ENCODE measurements around the gene ARMC10.

The ARMC10 gene

GRCh38 chr7:103132995-103133688, 58.2 kb downstream of the ARMC10 start:
- no peak for TF ChIP-seq CTCF (IDR thresholded peaks at IDR 0.05; ENCODE audit: unreplicated experiment in 3 of 3)
- H3K4me3 Mint-ChIP-seq: no peak overlapping the region
- peaks cover 34% of the 10 kb centered on the region for H3K4me1 Mint-ChIP-seq
- H3K9me3 Mint-ChIP-seq: no peaks in the 10 kb centered on the region
- no peaks in the 10 kb centered on the region for H3K27me3 Mint-ChIP-seq (ENCODE audit: low read depth)
- H3K36me3 Mint-ChIP-seq (ENCODE audit: low read depth): peaks cover 8% of the 10 kb centered on the region
- H3K27ac Mint-ChIP-seq: peak overlapping the region; percentile 7 to 73 (median 68)

DNA sequence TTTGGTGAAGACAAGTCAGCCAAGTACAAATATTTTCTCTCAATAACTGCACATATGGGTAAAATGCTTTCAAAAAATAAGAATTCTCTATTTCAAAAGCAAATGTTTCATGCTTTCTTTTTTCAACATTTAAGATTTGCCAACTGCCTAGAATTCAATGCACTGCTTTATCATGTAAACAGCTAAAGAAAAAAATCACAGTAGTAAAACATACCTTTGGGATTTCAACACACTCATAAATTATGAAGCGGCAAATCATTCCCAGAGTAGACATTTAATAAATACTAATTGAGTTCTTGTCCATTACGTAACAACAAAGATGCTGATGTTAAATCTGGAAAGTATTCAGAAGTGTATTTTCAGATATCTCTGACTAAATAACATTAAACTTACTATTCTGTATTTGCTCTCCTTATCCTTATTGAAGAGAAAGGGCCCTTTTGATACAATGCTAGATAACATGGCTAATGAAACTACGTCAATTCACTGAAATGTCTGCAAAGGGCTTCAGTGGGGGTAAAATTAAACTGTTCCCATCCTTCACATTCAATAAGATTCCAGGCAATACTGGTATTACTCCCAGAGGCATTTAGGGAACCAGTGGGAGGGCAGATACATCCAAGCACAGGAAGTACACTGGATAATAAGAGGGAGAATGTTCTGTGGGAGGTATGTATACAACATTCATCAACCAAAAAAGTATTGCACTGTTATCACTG, 60.1 kb downstream of the ARMC10 start:
- H3K4me3 Mint-ChIP-seq: peak overlapping the region in 2 of 3 experiments; percentile 1 to 4

GRCh38 chr7:103140061-103140460, 65.1 kb downstream of the ARMC10 start:
- H3K9me3 Mint-ChIP-seq: no peaks in the 10 kb centered on the region
- H3K36me3 Mint-ChIP-seq (ENCODE audit: low read depth): peaks cover 19% of the 10 kb centered on the region

More for the DNA sequence above, 60.1 kb downstream of the ARMC10 start:
- TF ChIP-seq CTCF (IDR thresholded peaks at IDR 0.05; ENCODE audit: unreplicated experiment in 3 of 3): no peak
- Mint-ChIP-seq H3K4me1 (peaks cover 30% of the 10 kb centered on the region), H3K36me3 (ENCODE audit: low read depth) (peaks cover 3% of the 10 kb centered on the region), H3K27me3 (ENCODE audit: low read depth) (no peaks in the 10 kb centered on the region), H3K9me3 (no peaks in the 10 kb centered on the region), H3K27ac (peak overlapping the region; percentile 81 to 91 (median 86))

GRCh38 chr7:103140685-103141084, 65.7 kb downstream of the ARMC10 start:
- TF ChIP-seq CTCF (IDR thresholded peaks at IDR 0.05; ENCODE audit: unreplicated experiment in 3 of 3): no peak
- Mint-ChIP-seq H3K4me1 (peaks cover 19% of the 10 kb centered on the region), H3K27ac (no peak overlapping the region), H3K4me3 (no peak overlapping the region), H3K36me3 (ENCODE audit: low read depth) (peaks cover 19% of the 10 kb centered on the region), H3K27me3 (ENCODE audit: low read depth) (no peaks in the 10 kb centered on the region), H3K9me3 (no peaks in the 10 kb centered on the region)

More at GRCh38 chr7:103140061-103140460, 65.1 kb downstream of the ARMC10 start:
- Mint-ChIP-seq H3K27ac (no peak overlapping the region), H3K4me1 (peaks cover 19% of the 10 kb centered on the region), H3K27me3 (ENCODE audit: low read depth) (no peaks in the 10 kb centered on the region), H3K4me3 (no peak overlapping the region)
- TF ChIP-seq CTCF (IDR thresholded peaks at IDR 0.05; ENCODE audit: unreplicated experiment in 3 of 3): no peak

- H3K27ac Mint-ChIP-seq: peak overlapping the region in 2 of 3 experiments; percentile 34 to 56
- H3K36me3 Mint-ChIP-seq (ENCODE audit: low read depth): peaks cover 19% of the 10 kb centered on the region
- TF ChIP-seq CTCF (IDR thresholded peaks at IDR 0.05; ENCODE audit: unreplicated experiment in 3 of 3): no peak
- peaks cover 29% of the 10 kb centered on the region for H3K4me1 Mint-ChIP-seq
- H3K27me3 Mint-ChIP-seq (ENCODE audit: low read depth): no peaks in the 10 kb centered on the region
- H3K9me3 Mint-ChIP-seq: no peaks in the 10 kb centered on the region
- no peak overlapping the region for H3K4me3 Mint-ChIP-seq
Observed at GRCh38 chr7:103141753-103142404, 66.9 kb downstream of the ARMC10 start.
